Body of pancreas (tissue), 4 donors: ENCODE measurements around the gene NEK1.
"Not testable (repeated sequence)": the region's sequence is repeated elsewhere in the genome, so short reads cannot be mapped to it uniquely, and the experiment has no call there.

Experiments used
- CTCF ChIP-seq, 7 experiments: fragments of 450-650 bp in 4 of 7; fragments of 200-600 bp in 3 of 7; sonication (generic) in 3 of 7; IDR thresholded peaks; one replicate each; pipeline ENCODE4 v1.5.1; 2016 to 2019; ENCODE audit warnings: antibody characterized with exemption in 7 of 7
- POLR2A ChIP-seq, 3 donors: fragments of 450-650 bp; IDR thresholded peaks; one replicate each; pipeline ENCODE4 v1.6.1; 2016; ENCODE audit warnings: antibody characterized with exemption in 3 of 3, mild to moderate bottlenecking in 2 of 3

GRCh38 chr4:169499907-169500306 is 112.5 kb downstream of the NEK1 start:
- TF ChIP-seq CTCF, POLR2A (IDR thresholded peaks at IDR 0.05): not testable (repeated sequence)
